Right ventricle myocardium superior (tissue), 1 donor: ENCODE measurements around the gene CDK5RAP3. TPM values are rescaled to one million over a fixed set of nuclear protein-coding genes. Genes with fewer than 3 reads are reported as not detected.

Experiments
- ATAC-seq: fragments of 200-7000 bp; cut with Tn5 transposase; one replicate; pipeline ENCODE4 v1.9.1; 2020; ENCODE audit warnings: mild to moderate bottlenecking; ENCODE audit not compliant: poor library complexity
- DNase-seq: peaks from one replicate; pipeline ENCODE4 v3.0.0-alpha.2; 2020
- intact Hi-C: fragments of 100-400 bp; cut with DNase I; formaldehyde crosslinking; loops from one replicate; pipeline ENCODE4 v1.11.2; 2022
- total RNA-seq: library from RNA; stranded (reverse); fragmentation: NEBNext Ultra II Directional; extraction: Animal tissue kit (Norgen Biotek cat#: 25700); gene quantifications from one replicate; pipeline ENCODE4 v1.2.1, GENCODE V29; 2021
- donor health status: DM: no; HTN: yes; CAD: no; lungs with severe emphysema.

CDK5RAP3 gene
- total RNA-seq, 1 donor from 2014 or later = 50.3 TPM

DNA sequence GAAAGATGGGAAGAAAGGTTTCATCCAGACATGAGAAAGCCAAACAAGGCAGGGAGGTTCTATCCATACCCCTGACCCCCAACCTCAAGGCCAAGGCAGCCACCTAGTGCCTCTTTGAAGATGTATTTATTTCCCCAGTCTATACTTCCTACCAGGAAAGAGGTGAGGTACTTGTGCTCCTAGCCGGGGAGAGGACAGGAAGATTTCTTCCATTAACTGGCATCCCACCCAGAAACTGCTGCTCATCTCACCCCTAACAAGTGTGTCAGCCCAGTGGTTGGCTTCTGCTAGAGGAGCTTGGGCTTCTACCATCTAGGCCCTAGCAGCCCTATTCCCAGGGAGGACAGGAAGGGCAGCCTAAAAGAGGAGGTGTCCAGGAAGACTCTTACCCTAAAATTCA, 57.8 kb downstream of the CDK5RAP3 start:
- intact Hi-C loops = no loop called here
- DNase-seq (no peak), ATAC-seq (no peak)

- no peak for ATAC-seq
- no peak for DNase-seq
- intact Hi-C loops = no loop called here
Observed at GRCh38 chr17:48030531-48030930, 59.6 kb downstream of the CDK5RAP3 start.

Other genes with a start within 250 kb of the CDK5RAP3 start
- gene TBX21, start 237.9 kb upstream of the CDK5RAP3 start, total RNA-seq = 0.32 TPM
- gene OSBPL7, start 149.3 kb upstream of the CDK5RAP3 start, total RNA-seq = 4.8 TPM
- gene MRPL10, start 139.6 kb upstream of the CDK5RAP3 start, total RNA-seq = 53.5 TPM
- gene LRRC46, start 139.4 kb upstream of the CDK5RAP3 start, total RNA-seq = 0.19 TPM
- 24.2 TPM for gene SCRN2, start 129.8 kb upstream of the CDK5RAP3 start, total RNA-seq
- gene SP6, start 120.0 kb upstream of the CDK5RAP3 start, total RNA-seq = 0.08 TPM
- gene SP2, start 74.9 kb upstream of the CDK5RAP3 start, total RNA-seq = 12.4 TPM
- 28.2 TPM for gene PNPO, start 29.5 kb upstream of the CDK5RAP3 start, total RNA-seq
- not detected for gene PRR15L, start 13.2 kb upstream of the CDK5RAP3 start, total RNA-seq
- gene COPZ2, start 66.7 kb downstream of the CDK5RAP3 start, total RNA-seq = 49.2 TPM
- 911 TPM for gene NFE2L1, start 77.2 kb downstream of the CDK5RAP3 start, total RNA-seq
- gene CBX1, start 130.4 kb downstream of the CDK5RAP3 start, total RNA-seq = 31.7 TPM
- gene SNX11, start 136.7 kb downstream of the CDK5RAP3 start, total RNA-seq = 11.8 TPM